GM12878 (cell line): ENCODE measurements around the gene PCP4L1. TPM values are rescaled to one million over a fixed set of nuclear protein-coding genes. Genes with fewer than 3 reads are reported as not detected.

Source experiments
- ATAC-seq: fragments of 200-7000 bp; cut with Tn5 transposase; 3 replicates; pipeline ENCODE4 v1.9.1; 2020; ENCODE audit warnings: mild to moderate bottlenecking, moderate library complexity
- BruUV-seq: library from RNA; stranded (reverse); fragments of 400-500 nt; replicated peaks from 2 replicates; lab custom pipeline; 2021; lab: Mats Ljungman, UMichigan
- CTCF ChIA-PET: fragments of 300-600 bp; sonication (Branson Sonifier 250); formaldehyde crosslinking; extraction: SDS; loops from one replicate; lab custom pipeline; 2021; ENCODE audit warnings: inconsistent platforms; lab: Yijun Ruan, JAX
- POLR2A ChIA-PET: fragments of 350-600 bp; formaldehyde crosslinking; extraction: SDS; loops from one replicate; lab custom pipeline; 2021; ENCODE audit warnings: inconsistent platforms; lab: Charles Lee
- RAD21 ChIA-PET: fragments of 300-600 bp; sonication (Branson Sonifier 250); formaldehyde crosslinking; loops from one replicate; lab custom pipeline; 2023; ENCODE audit warnings: antibody characterized with exemption; ENCODE audit not compliant: unreplicated experiment; lab: Charles Lee
- SMC1A ChIA-PET: fragments of 300-600 bp; sonication (Branson Sonifier 250); formaldehyde crosslinking; loops from one replicate; lab custom pipeline; 2023; ENCODE audit not compliant: unreplicated experiment, uncharacterized antibody; lab: Charles Lee
- DNase-seq: peaks from one replicate; pipeline ENCODE4 v3.0.0-alpha.2; 2011; ENCODE audit warnings: low read depth, low spot score
- FAIRE-seq: peaks from 3 replicates; lab custom pipeline; 2011; peaks lifted over from hg19 to GRCh38; lab: Jason Lieb, UNC
- H2AFZ ChIP-seq: 2 replicates; pipeline ENCODE4 v1.6.0; 2011; ENCODE audit warnings: low read depth, low read length, control low read depth; ENCODE audit not compliant: control insufficient read depth
- H3K27ac ChIP-seq: 2 replicates; pipeline ENCODE4 v1.5.1; 2011; ENCODE audit warnings: control low read depth; ENCODE audit not compliant: control insufficient read depth, insufficient read depth
- H3K27me3 ChIP-seq, 2 experiments: replicated peaks in 1 of 2; 2 replicates each; pipeline versions ENCODE4 v1.6.0 to v1.6.1; 2011; ENCODE audit warnings: low read length in 1 of 2; ENCODE audit not compliant: control insufficient read depth in 2 of 2, insufficient read depth in 2 of 2
- H3K36me3 ChIP-seq, 2 experiments: 2 replicates each; pipeline ENCODE4 v1.5.1; 2011; ENCODE audit warnings: low read length in 1 of 2; ENCODE audit not compliant: control insufficient read depth in 2 of 2, insufficient read depth in 2 of 2
- H3K4me1 ChIP-seq: 2 replicates; pipeline ENCODE4 v1.6.1; 2011; ENCODE audit warnings: mild to moderate bottlenecking, low read length, moderate library complexity, mixed read lengths; ENCODE audit not compliant: control insufficient read depth, insufficient read depth
- H3K4me2 ChIP-seq: 2 replicates; pipeline ENCODE4 v1.6.0; 2011; ENCODE audit warnings: control low read depth; ENCODE audit not compliant: control insufficient read depth, insufficient read depth
- H3K4me3 ChIP-seq: fragments of 200-600 bp; sonication (generic); 2 replicates; pipeline ENCODE4 v1.5.1; 2016
- H3K79me2 ChIP-seq: 2 replicates; pipeline ENCODE4 v1.6.0; 2011; ENCODE audit warnings: low read length; ENCODE audit not compliant: control insufficient read depth, insufficient read depth
- H3K9ac ChIP-seq: 2 replicates; pipeline ENCODE4 v1.8.0; 2011; ENCODE audit warnings: low read length, control low read depth, mixed read lengths; ENCODE audit not compliant: control insufficient read depth, insufficient read depth
- H3K9me3 ChIP-seq: replicated peaks from 3 replicates; pipeline ENCODE4 v1.5.1; 2011; ENCODE audit warnings: mild to moderate bottlenecking, low read length; ENCODE audit not compliant: control insufficient read depth, insufficient read depth
- H4K20me1 ChIP-seq: 2 replicates; pipeline ENCODE4 v1.6.0; 2011; ENCODE audit not compliant: control insufficient read depth, insufficient read depth
- ATF3 ChIP-seq: IDR thresholded peaks from 2 replicates; pipeline ENCODE4 v1.6.1; 2011; ENCODE audit warnings: low read depth, mild to moderate bottlenecking, low read length, moderate library complexity, borderline replicate concordance; ENCODE audit errors: extremely low read depth
- CHD2 ChIP-seq: IDR thresholded peaks from 2 replicates; pipeline ENCODE4 v1.6.1; 2011; ENCODE audit warnings: low read depth, low read length, improper control_type of control experiment, borderline replicate concordance
- CHD4 ChIP-seq: fragments of 200-600 bp; sonication (generic); IDR thresholded peaks from 2 replicates; pipeline ENCODE4 v1.6.1; 2016; ENCODE audit warnings: mild to moderate bottlenecking
- IKZF1 ChIP-seq: fragments of 450-650 bp; conservative IDR thresholded peaks from 2 replicates; pipeline ENCODE4 v1.6.1; 2017; ENCODE audit warnings: antibody characterized with exemption, mild to moderate bottlenecking
- MEF2A ChIP-seq: IDR thresholded peaks from 2 replicates; pipeline ENCODE4 v1.6.1; 2011; ENCODE audit warnings: low read depth, mild to moderate bottlenecking, low read length, moderate library complexity; ENCODE audit not compliant: insufficient read depth
- MYB ChIP-seq: fragments of 150-350 bp; IDR thresholded peaks from 2 replicates; pipeline ENCODE4 v1.6.1; 2014; ENCODE audit warnings: mild to moderate bottlenecking, low read depth, low read length, borderline replicate concordance
- MYC ChIP-seq: IDR thresholded peaks from 2 replicates; pipeline ENCODE4 v1.6.1; 2011; ENCODE audit warnings: mild to moderate bottlenecking, low read length, moderate library complexity, inconsistent platforms; ENCODE audit not compliant: insufficient read depth, insufficient replicate concordance, insufficient read length, severe bottlenecking
- PBX3 ChIP-seq: IDR thresholded peaks from 2 replicates; pipeline ENCODE4 v1.6.1; 2011; ENCODE audit warnings: mild to moderate bottlenecking, low read depth, low read length, moderate library complexity; ENCODE audit not compliant: insufficient replicate concordance
- PML ChIP-seq: IDR thresholded peaks from 2 replicates; pipeline ENCODE4 v1.6.1; 2012; ENCODE audit warnings: low read length, inconsistent platforms
- RELA ChIP-seq: fragments of 450-650 bp; IDR thresholded peaks from 2 replicates; pipeline ENCODE4 v1.8.0; 2014; ENCODE audit warnings: borderline replicate concordance; ENCODE audit not compliant: partially characterized antibody
- TAF1 ChIP-seq: IDR thresholded peaks from 2 replicates; pipeline ENCODE4 v1.6.1; 2011; ENCODE audit warnings: mild to moderate bottlenecking, low read depth, low read length, borderline replicate concordance
- YY1 ChIP-seq: IDR thresholded peaks from 2 replicates; pipeline ENCODE4 v1.6.1; 2011; ENCODE audit warnings: low read depth, mild to moderate bottlenecking, low read length
- ZBTB4 ChIP-seq: fragments of 450-650 bp; formaldehyde crosslinking; IDR thresholded peaks from 2 replicates; pipeline ENCODE4 v1.4.0; 2022; ENCODE audit warnings: mild to moderate bottlenecking, moderate library complexity
- WGBS: methylation state at CpG from one replicate; pipeline ENCODE4 v1.1.6; 2016; ENCODE audit warnings: low lambda C conversion rate; ENCODE audit not compliant: insufficient replicate concordance, insufficient coverage; ENCODE audit errors: missing lambda C conversion rate; 5-methylcytosine and 5-hydroxymethylcytosine counted together
- in situ Hi-C: fragments of 300-500 bp; cut with MboI; formaldehyde crosslinking; loops from 9 replicates; pipeline ENCODE4 v1.14.3; 2018; ENCODE audit warnings: mixed read lengths
- intact Hi-C: fragments of 100-400 bp; cut with micrococcal nuclease; formaldehyde crosslinking; loops from one replicate; pipeline ENCODE4 v1.14.2; 2022; ENCODE audit not compliant: unreplicated experiment
- polyA plus RNA-seq, 11 experiments: library from polyadenylated mRNA; depleted of rRNA in 4 of 11; unstranded in 6 of 11; stranded (reverse) in 5 of 11; fragments of >200 nt; fragmentation: Nextera tagmentation in 4 of 11; fragmentation: Illumina TruSeq in 1 of 11; extraction: Ambion mirVana in 4 of 11; extraction: Trizol in 1 of 11; gene quantifications; 1 replicate in 1 of 11; 2 replicates in 10 of 11; pipeline versions ENCODE4 v1.2.1 to v1.2.3, GENCODE V29; 2011 to 2016; ENCODE audit warnings: inconsistent platforms in 2 of 11, missing spikeins in 2 of 11, low read depth in 1 of 11
- total RNA-seq, 4 experiments: library from RNA; depleted of rRNA in 3 of 4; stranded (reverse); fragments of >200 nt in 3 of 4; fragmentation: Illumina TruSeq in 1 of 4; extraction: Trizol in 1 of 4; gene quantifications; 2 replicates each; pipeline versions ENCODE4 v1.2.1 to v1.2.3, GENCODE V29; 2013 to 2021

Gene PCP4L1
- total and polyA plus RNA-seq, 10 of the 15 experiments (the other 5 are each of a cell fraction or from before 2014, with no cell fraction given) = 1.0 to 5.2 (median 2.8) TPM

- TF ChIP-seq PBX3 (peak; percentile 93), TAF1 (no peak)
- TF ChIP-seq, all 136 proteins: peak for 6
Observed at GRCh38 chr1:161258439-161259344, at the start of gene PCP4L1 (continued).

- H3K27me3 ChIP-seq = no peaks in the 10 kb centered on the region
- no peaks in the 10 kb centered on the region; the same call in 1 of the 2 replicates for H3K79me2 ChIP-seq
- peaks cover 12 to 41% of the 10 kb centered on the region in 2 experiments for H3K36me3 ChIP-seq
- H4K20me1 ChIP-seq = no peaks in the 10 kb centered on the region
- ATAC-seq (peak; percentile 99), DNase-seq (no peak), FAIRE-seq (peak; percentile 78)
- RAD21 ChIA-PET = interaction anchor here (1.0 to 4.6 kb wide), 4 partner anchors 10 to 81 kb away, joined by 4 to 33 read pairs (median 6); partner anchors contain the start of gene TOMM40L
- BruUV-seq = TSS peak; percentile 32
- H3K4me1 ChIP-seq = no peaks in the 10 kb centered on the region
- no peak overlapping the region for H2AFZ ChIP-seq
- 64% methylated on average over 11 of the region's 11 CpGs for WGBS
- H3K4me2 ChIP-seq = no peak overlapping the region
- SMC1A ChIA-PET = interaction anchor here (1.0 to 4.4 kb wide), 9 partner anchors 11 to 172 kb away, joined by 3 to 53 read pairs (median 5); partner anchors contain the start of genes APOA2 and TOMM40L
- in situ Hi-C loops (no loop called here), intact Hi-C loops (loop anchor here (5.0 kb wide), 2 partner anchors 82 to 172 kb away; no protein-coding TSS in a partner anchor)
- no peak overlapping the region for H3K27ac ChIP-seq
- POLR2A ChIA-PET = interaction anchor here (1.0 kb wide), 1 partner anchor 24 kb away, joined by 3 read pairs; no protein-coding TSS in a partner anchor
- no peaks in the 10 kb centered on the region for H3K9me3 ChIP-seq
- no peak overlapping the region for H3K4me3 ChIP-seq
- CTCF ChIA-PET = interaction anchor here (0.6 to 13.6 kb wide), 14 partner anchors 8 to 172 kb away, joined by 3 to 385 read pairs (median 17); partner anchors contain the start of genes APOA2, FCER1G, NDUFS2 and TOMM40L
- no peak overlapping the region for H3K9ac ChIP-seq
- TF ChIP-seq ZBTB4 (CRISPR knock-in tag) (no peak), MYC (no peak), RELA (no peak), ATF3 (peak; percentile 0; the same call in 1 of the 2 replicates), CHD2 (peak; percentile 83), MEF2A (no peak), PML (no peak), IKZF1 (0 out of 2 replicates have a peak, but pooled peaks have one; percentile 34), MYB (no peak), YY1 (peak; percentile 78), CHD4 (no peak)
Observed at GRCh38 chr1:161209790-161210409, 48.6 kb upstream of the PCP4L1 start.
